Colonic mucosa (tissue), 4 donors: Measurements from ENCODE around the gene TLR10. TPM values are rescaled to one million over a fixed set of nuclear protein-coding genes. Genes with fewer than 3 reads are reported as not detected.

Experiments used
- DNase-seq: peaks from one replicate; pipeline ENCODE4 v3.0.0-alpha.2; 2020
- H3K27ac ChIP-seq: fragments of 200-600 bp; one replicate; pipeline ENCODE4 v1.8.0; 2021
- H3K27me3 ChIP-seq: fragments of 200-600 bp; one replicate; pipeline ENCODE4 v1.8.0; 2021
- H3K36me3 ChIP-seq: fragments of 200-600 bp; one replicate; pipeline ENCODE4 v1.8.0; 2021
- H3K4me1 ChIP-seq: fragments of 200-600 bp; one replicate; pipeline ENCODE4 v1.8.0; 2021; ENCODE audit warnings: mild to moderate bottlenecking
- H3K4me3 ChIP-seq: fragments of 200-600 bp; one replicate; pipeline ENCODE4 v1.8.0; 2021
- H3K9ac ChIP-seq, 2 donors: one replicate each; pipeline ENCODE4 v1.7.0; 2013; ENCODE audit warnings: control low read depth in 2 of 2, low read depth in 2 of 2, low read length in 2 of 2
- H3K9me3 ChIP-seq: fragments of 200-600 bp; one replicate; pipeline ENCODE4 v1.8.0; 2021
- CTCF ChIP-seq: fragments of 200-600 bp; IDR thresholded peaks from one replicate; pipeline ENCODE4 v1.8.0; 2022; ENCODE audit warnings: antibody characterized with exemption, mild to moderate bottlenecking
- intact Hi-C: fragments of 100-400 bp; cut with DNase I; formaldehyde crosslinking; loops from one replicate; pipeline ENCODE4 v1.14.1; 2022
- total RNA-seq, 2 donors: library from RNA; stranded (reverse); fragmentation: NEBNext Ultra II Directional in 1 of 2; extraction: Animal tissue kit (Norgen Biotek cat#: 25700) in 1 of 2; gene quantifications; one replicate each; pipeline ENCODE4 v1.2.1, GENCODE V29; 2021
- donor health status: healthy.
- donor health status: DM: no; HTN: no; CAD: no.
- donor health status: DM: no; HTN: no; CAD: no.

Gene TLR10
- total RNA-seq, 2 donors from 2014 or later, result 0.20 to 0.24 TPM

GRCh38 chr4:38822748-38823303 lies 40.0 kb upstream of the TLR10 start:
- no peak for DNase-seq
- no peaks in the 10 kb centered on the region for H3K27me3 ChIP-seq
- H3K4me3 ChIP-seq, result no peak overlapping the region
- intact Hi-C loops, result no loop called here
- H3K9me3 ChIP-seq, result no peaks in the 10 kb centered on the region
- no peak for TF ChIP-seq CTCF
- no peak overlapping the region for H3K27ac ChIP-seq
- no peaks in the 10 kb centered on the region for H3K4me1 ChIP-seq
- no peaks in the 10 kb centered on the region for H3K36me3 ChIP-seq
- H3K9ac ChIP-seq, result no peak overlapping the region

GRCh38 chr4:38821739-38822138 lies 38.9 kb upstream of the TLR10 start:
- H3K27me3 ChIP-seq, result no peaks in the 10 kb centered on the region
- TF ChIP-seq CTCF, result no peak
- no peak for DNase-seq

GRCh38 chr4:38820329-38821061 lies 37.7 kb upstream of the TLR10 start:
- no peaks in the 10 kb centered on the region for H3K36me3 ChIP-seq
- TF ChIP-seq CTCF, result no peak
- no peak for DNase-seq
- no peak overlapping the region for H3K4me3 ChIP-seq
- no peaks in the 10 kb centered on the region for H3K9me3 ChIP-seq
- no peak overlapping the region for H3K27ac ChIP-seq
- H3K27me3 ChIP-seq, result no peaks in the 10 kb centered on the region
- H3K4me1 ChIP-seq, result no peaks in the 10 kb centered on the region
- H3K9ac ChIP-seq, result no peak overlapping the region
- intact Hi-C loops, result no loop called here

More at GRCh38 chr4:38821739-38822138, 38.9 kb upstream of the TLR10 start:
- H3K4me1 ChIP-seq, result no peaks in the 10 kb centered on the region
- H3K27ac ChIP-seq, result no peak overlapping the region
- H3K9ac ChIP-seq, result no peak overlapping the region
- no peaks in the 10 kb centered on the region for H3K9me3 ChIP-seq
- no peak overlapping the region for H3K4me3 ChIP-seq
- H3K36me3 ChIP-seq, result no peaks in the 10 kb centered on the region
- intact Hi-C loops, result no loop called here

- Histone ChIP-seq H3K9ac (no peak overlapping the region), H3K9me3 (no peaks in the 10 kb centered on the region), H3K36me3 (no peaks in the 10 kb centered on the region), H3K27me3 (no peaks in the 10 kb centered on the region), H3K4me1 (no peaks in the 10 kb centered on the region), H3K27ac (no peak overlapping the region), H3K4me3 (no peak overlapping the region)
- no peak for DNase-seq
- intact Hi-C loops, result no loop called here
- no peak for TF ChIP-seq CTCF
Observed at GRCh38 chr4:38819569-38819968, 36.8 kb upstream of the TLR10 start.

GRCh38 chr4:38818441-38818976 lies 35.7 kb upstream of the TLR10 start:
- Histone ChIP-seq H3K9me3 (no peaks in the 10 kb centered on the region), H3K27ac (no peak overlapping the region), H3K4me1 (no peaks in the 10 kb centered on the region), H3K4me3 (no peak overlapping the region), H3K9ac (no peak overlapping the region), H3K27me3 (no peaks in the 10 kb centered on the region), H3K36me3 (no peaks in the 10 kb centered on the region)
- DNase-seq, result no peak
- no peak for TF ChIP-seq CTCF
- intact Hi-C loops, result no loop called here
